Uterus (tissue), 4 donors: ENCODE results near the gene RAB11FIP4. TPM values are rescaled to one million over a fixed set of nuclear protein-coding genes. Genes with fewer than 3 reads are reported as not detected.
A peak's percentile ranks its signal among the peaks of the same experiment; 100 is the strongest.

Source experiments
- DNase-seq, 2 donors: peaks; one replicate each; pipeline ENCODE4 v3.0.0-alpha.2; 2019 to 2020
- H3K27ac ChIP-seq, 2 donors: fragments of 200-600 bp; sonication (generic); 1 replicate in 1 of 2; 2 replicates in 1 of 2; pipeline ENCODE4 v1.5.1; 2016 to 2018
- H3K27me3 ChIP-seq, 2 donors: fragments of 200-600 bp; sonication (generic); one replicate each; pipeline ENCODE4 v1.5.1; 2018 to 2019; ENCODE audit warnings: control low read depth in 1 of 2
- H3K36me3 ChIP-seq, 2 donors: fragments of 200-600 bp; sonication (generic); one replicate each; pipeline ENCODE4 v1.5.1; 2019; ENCODE audit warnings: control low read depth in 1 of 2
- H3K4me1 ChIP-seq, 2 donors: fragments of 200-600 bp; sonication (generic); one replicate each; pipeline ENCODE4 v1.5.1; 2018 to 2019; ENCODE audit warnings: control low read depth in 1 of 2
- H3K4me3 ChIP-seq, 2 donors: fragments of 200-600 bp; sonication (generic); 1 replicate in 1 of 2; 2 replicates in 1 of 2; pipeline ENCODE4 v1.5.1; 2018 to 2019; ENCODE audit warnings: mild to moderate bottlenecking in 1 of 2
- H3K9me3 ChIP-seq, 2 donors: fragments of 200-600 bp; sonication (generic); one replicate each; pipeline ENCODE4 v1.5.1; 2019; ENCODE audit warnings: control low read depth in 1 of 2
- CTCF ChIP-seq, 4 experiments: fragments of 200-600 bp in 2 of 4; fragments of 450-650 bp in 2 of 4; sonication (generic) in 2 of 4; IDR thresholded peaks; one replicate each; pipeline ENCODE4 v1.5.1; 2016 to 2019; ENCODE audit warnings: antibody characterized with exemption in 4 of 4, mild to moderate bottlenecking in 2 of 4, moderate library complexity in 1 of 4
- POLR2A ChIP-seq, 2 donors: fragments of 450-650 bp; IDR thresholded peaks; one replicate each; pipeline ENCODE4 v1.6.1; 2016; ENCODE audit warnings: antibody characterized with exemption in 2 of 2, mild to moderate bottlenecking in 1 of 2, moderate library complexity in 1 of 2
- intact Hi-C: fragments of 100-400 bp; cut with DNase I; formaldehyde crosslinking; loops from one replicate; pipeline ENCODE4 v1.15.1; 2023; ENCODE audit warnings: low total_unique reads
- total RNA-seq, 4 donors: library from RNA; depleted of rRNA in 3 of 4; stranded (reverse); fragments of >200 nt in 3 of 4; gene quantifications; one replicate each; pipeline versions ENCODE4 v1.1.0 to v1.2.4, GENCODE V29; 2014 to 2023
- donor health status: DM: yes; HTN: yes; CAD: no.

Gene RAB11FIP4
- total RNA-seq, 4 donors from 2014 or later, result 7.2 to 12.0 TPM; not detected in 2

- Histone ChIP-seq H3K36me3 (no peaks in the 10 kb centered on the region), H3K27me3 (no peaks in the 10 kb centered on the region), H3K4me1 (no peaks in the 10 kb centered on the region), H3K9me3 (no peaks in the 10 kb centered on the region), H3K27ac (no peak overlapping the region), H3K4me3 (no peak overlapping the region)
- intact Hi-C loops, result no loop called here
- TF ChIP-seq CTCF (IDR thresholded peaks at IDR 0.05) (no peak), POLR2A (IDR thresholded peaks at IDR 0.05) (no peak)
- DNase-seq, result no peak
Measured at GRCh38 chr17:31481783-31482081, 90.3 kb downstream of the RAB11FIP4 start.

- Histone ChIP-seq H3K36me3 (no peaks in the 10 kb centered on the region), H3K27ac (no peak overlapping the region), H3K4me1 (no peaks in the 10 kb centered on the region), H3K4me3 (no peak overlapping the region), H3K9me3 (no peaks in the 10 kb centered on the region), H3K27me3 (no peaks in the 10 kb centered on the region)
- TF ChIP-seq CTCF (IDR thresholded peaks at IDR 0.05), result no peak
- no peak for TF ChIP-seq POLR2A (IDR thresholded peaks at IDR 0.05)
- intact Hi-C loops, result no loop called here
- no peak for DNase-seq
Measured at GRCh38 chr17:31484821-31485220, 93.3 kb downstream of the RAB11FIP4 start.

- Histone ChIP-seq H3K9me3 (no peaks in the 10 kb centered on the region), H3K4me3 (no peak overlapping the region), H3K36me3 (no peaks in the 10 kb centered on the region), H3K4me1 (no peaks in the 10 kb centered on the region), H3K27ac (no peak overlapping the region), H3K27me3 (no peaks in the 10 kb centered on the region)
- DNase-seq, result no peak
- TF ChIP-seq CTCF (IDR thresholded peaks at IDR 0.05) (no peak), POLR2A (IDR thresholded peaks at IDR 0.05) (no peak)
- intact Hi-C loops, result no loop called here
Measured at GRCh38 chr17:31486351-31487062, 95.0 kb downstream of the RAB11FIP4 start.

GRCh38 chr17:31487063-31487647 lies 95.7 kb downstream of the RAB11FIP4 start:
- TF ChIP-seq CTCF (IDR thresholded peaks at IDR 0.05), result no peak
- no peak for TF ChIP-seq POLR2A (IDR thresholded peaks at IDR 0.05)
- Histone ChIP-seq H3K4me1 (no peaks in the 10 kb centered on the region), H3K4me3 (peak overlapping the region; percentile 14 to 40), H3K36me3 (no peaks in the 10 kb centered on the region), H3K27me3 (no peaks in the 10 kb centered on the region), H3K27ac (no peak overlapping the region), H3K9me3 (no peaks in the 10 kb centered on the region)
- intact Hi-C loops, result no loop called here
- DNase-seq, result no peak

GRCh38 chr17:31487648-31488263 lies 96.3 kb downstream of the RAB11FIP4 start:
- H3K4me1 ChIP-seq, result no peaks in the 10 kb centered on the region
- H3K36me3 ChIP-seq, result no peaks in the 10 kb centered on the region
- peak; percentile 74 for DNase-seq
- no peaks in the 10 kb centered on the region for H3K27me3 ChIP-seq
- no peak overlapping the region for H3K27ac ChIP-seq
- TF ChIP-seq POLR2A (IDR thresholded peaks at IDR 0.05) (peak; percentile 41 to 62), CTCF (IDR thresholded peaks at IDR 0.05) (no peak)
- no peaks in the 10 kb centered on the region for H3K9me3 ChIP-seq
- peak overlapping the region; percentile 14 to 40 for H3K4me3 ChIP-seq
- intact Hi-C loops, result no loop called here
